Left ventricle myocardium inferior (tissue), 1 donor: Measurements from ENCODE around the gene VIT. TPM values are rescaled to one million over a fixed set of nuclear protein-coding genes. Genes with fewer than 3 reads are reported as not detected.

Experiments
- DNase-seq: peaks from one replicate; pipeline ENCODE4 v3.0.0-alpha.2; 2020
- H3K27ac ChIP-seq: fragments of 200-600 bp; replicated peaks from 2 replicates; pipeline ENCODE4 v1.8.0; 2021
- H3K27me3 ChIP-seq: fragments of 200-600 bp; 2 replicates; pipeline ENCODE4 v1.8.0; 2021; ENCODE audit warnings: low read depth
- H3K36me3 ChIP-seq: fragments of 200-600 bp; 2 replicates; pipeline ENCODE4 v1.8.0; 2021
- H3K4me1 ChIP-seq: fragments of 200-600 bp; 2 replicates; pipeline ENCODE4 v1.8.0; 2021
- H3K4me3 ChIP-seq: fragments of 200-600 bp; 2 replicates; pipeline ENCODE4 v1.8.0; 2021; ENCODE audit warnings: mild to moderate bottlenecking, moderate library complexity
- H3K9me3 ChIP-seq: fragments of 200-600 bp; replicated peaks from 2 replicates; pipeline ENCODE4 v1.8.0; 2021
- intact Hi-C: fragments of 100-400 bp; cut with micrococcal nuclease; formaldehyde crosslinking; loops from one replicate; pipeline ENCODE4 v1.11.0; 2022
- total RNA-seq: library from RNA; stranded (reverse); fragmentation: NEBNext Ultra II Directional; extraction: Animal tissue kit (Norgen Biotek cat#: 25700); gene quantifications from one replicate; pipeline ENCODE4 v1.2.1, GENCODE V29; 2021
- TF ChIP-seq, protein P1 (sequence below): fragments of 200-600 bp; IDR thresholded peaks from 2 replicates; pipeline ENCODE4 v1.8.0; 2021; ENCODE audit warnings: antibody characterized with exemption, mild to moderate bottlenecking, borderline replicate concordance
- donor health status: DM: no; HTN: yes; CAD: no; lungs with severe emphysema.

Gene VIT
- total RNA-seq, 1 donor from 2014 or later: 8.5 TPM

DNA sequence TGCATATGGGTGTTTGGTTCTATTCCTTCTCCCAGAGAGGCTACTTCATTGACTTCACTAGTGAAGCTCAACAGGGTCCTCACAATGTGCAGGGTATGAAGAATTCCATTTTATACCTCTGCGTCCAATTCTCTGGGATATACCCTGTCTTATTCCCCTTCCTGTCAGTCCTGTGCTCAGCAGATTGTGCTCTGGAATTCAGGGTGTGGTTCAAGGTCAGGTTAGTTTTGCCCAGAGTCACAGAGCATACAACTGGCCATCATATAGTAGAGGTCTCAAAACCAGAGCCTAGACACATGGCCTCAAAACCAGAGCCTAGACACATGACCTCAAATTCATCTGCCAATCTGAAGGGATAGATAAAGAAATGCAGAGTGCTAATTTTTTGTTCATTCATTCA is 38.8 kb upstream of the VIT start:
- Histone ChIP-seq H3K4me1 (peaks cover 6% of the 10 kb centered on the region), H3K27ac (no peak overlapping the region), H3K27me3 (no peaks in the 10 kb centered on the region), H3K4me3 (no peak overlapping the region), H3K9me3 (no peaks in the 10 kb centered on the region), H3K36me3 (no peaks in the 10 kb centered on the region)
- intact Hi-C loops: no loop called here
- TF ChIP-seq, protein P1, sequence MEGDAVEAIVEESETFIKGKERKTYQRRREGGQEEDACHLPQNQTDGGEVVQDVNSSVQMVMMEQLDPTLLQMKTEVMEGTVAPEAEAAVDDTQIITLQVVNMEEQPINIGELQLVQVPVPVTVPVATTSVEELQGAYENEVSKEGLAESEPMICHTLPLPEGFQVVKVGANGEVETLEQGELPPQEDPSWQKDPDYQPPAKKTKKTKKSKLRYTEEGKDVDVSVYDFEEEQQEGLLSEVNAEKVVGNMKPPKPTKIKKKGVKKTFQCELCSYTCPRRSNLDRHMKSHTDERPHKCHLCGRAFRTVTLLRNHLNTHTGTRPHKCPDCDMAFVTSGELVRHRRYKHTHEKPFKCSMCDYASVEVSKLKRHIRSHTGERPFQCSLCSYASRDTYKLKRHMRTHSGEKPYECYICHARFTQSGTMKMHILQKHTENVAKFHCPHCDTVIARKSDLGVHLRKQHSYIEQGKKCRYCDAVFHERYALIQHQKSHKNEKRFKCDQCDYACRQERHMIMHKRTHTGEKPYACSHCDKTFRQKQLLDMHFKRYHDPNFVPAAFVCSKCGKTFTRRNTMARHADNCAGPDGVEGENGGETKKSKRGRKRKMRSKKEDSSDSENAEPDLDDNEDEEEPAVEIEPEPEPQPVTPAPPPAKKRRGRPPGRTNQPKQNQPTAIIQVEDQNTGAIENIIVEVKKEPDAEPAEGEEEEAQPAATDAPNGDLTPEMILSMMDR: no peak
- no peak for DNase-seq

DNA sequence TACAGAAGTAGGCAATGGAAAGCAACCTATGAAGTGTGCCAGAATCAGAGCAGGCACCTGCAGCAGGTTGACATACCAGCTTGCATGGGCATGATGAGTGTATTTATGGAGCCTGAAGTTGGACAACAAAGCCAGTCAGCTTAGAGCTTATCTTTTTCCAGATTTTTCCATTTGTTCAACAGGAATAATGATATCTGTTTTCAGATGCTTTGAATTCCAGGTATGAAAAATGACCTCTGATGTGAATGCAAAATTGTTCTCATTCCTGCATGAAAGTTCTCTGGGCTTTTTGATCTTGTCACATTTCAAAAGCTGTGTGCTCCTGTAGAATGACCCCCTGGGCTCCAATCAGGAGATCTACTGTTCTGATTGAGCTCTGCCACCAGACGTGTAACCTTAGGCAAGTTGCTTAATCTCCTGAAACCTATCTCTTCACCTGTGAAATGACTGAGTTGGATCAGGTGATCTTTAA is 38.2 kb upstream of the VIT start:
- DNase-seq: no peak
- H3K4me1 ChIP-seq: peaks cover 6% of the 10 kb centered on the region
- H3K27ac ChIP-seq: no peak overlapping the region
- no peak overlapping the region for H3K4me3 ChIP-seq
- TF ChIP-seq, protein P1: no peak
- H3K36me3 ChIP-seq: no peaks in the 10 kb centered on the region
- H3K9me3 ChIP-seq: no peaks in the 10 kb centered on the region
- H3K27me3 ChIP-seq: no peaks in the 10 kb centered on the region
- intact Hi-C loops: no loop called here

DNA sequence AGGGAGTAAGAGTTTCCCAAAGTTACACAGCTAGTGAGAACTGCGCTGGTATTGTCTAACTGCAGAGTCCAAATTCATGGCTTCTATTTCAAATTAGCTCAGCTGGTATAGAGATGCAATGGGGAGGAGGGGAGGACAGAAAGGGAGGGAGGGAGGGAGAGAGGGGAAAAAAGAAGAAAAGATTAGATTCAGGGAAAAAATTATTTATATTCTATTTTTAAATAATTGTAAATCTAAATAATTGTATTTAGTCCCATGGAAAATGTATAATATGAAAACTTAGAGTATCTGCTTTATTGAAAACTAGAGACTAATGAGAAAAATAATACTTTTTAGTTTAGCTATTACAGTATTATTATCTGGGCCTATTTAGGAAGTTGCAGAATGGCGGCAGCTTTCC is 37.3 kb upstream of the VIT start:
- no peak overlapping the region for H3K27ac ChIP-seq
- intact Hi-C loops: no loop called here
- no peaks in the 10 kb centered on the region for H3K27me3 ChIP-seq
- H3K36me3 ChIP-seq: no peaks in the 10 kb centered on the region
- no peak for DNase-seq
- TF ChIP-seq, protein P1: no peak
- H3K9me3 ChIP-seq: no peaks in the 10 kb centered on the region
- no peak overlapping the region for H3K4me3 ChIP-seq
- peaks cover 10% of the 10 kb centered on the region for H3K4me1 ChIP-seq

DNA sequence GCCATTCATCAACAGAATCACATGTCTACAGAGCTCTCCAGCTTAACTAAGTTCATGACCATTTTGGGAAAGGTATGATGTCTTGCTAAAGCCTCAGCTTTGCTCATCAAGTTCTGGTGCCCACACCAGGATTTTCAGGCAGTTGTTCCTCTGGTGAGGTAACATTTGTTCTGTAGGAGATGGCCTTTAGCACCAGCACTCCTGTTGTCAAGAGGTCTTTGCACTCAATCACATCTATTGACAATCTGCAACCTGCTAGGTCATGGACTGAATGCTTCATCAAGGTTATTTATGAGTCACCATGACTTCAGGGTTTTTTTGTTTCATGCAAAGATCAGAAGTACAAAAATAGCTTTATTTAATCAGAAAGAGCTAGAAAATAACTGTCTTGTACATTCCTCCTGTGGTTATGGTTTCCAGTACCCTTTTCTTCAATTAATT is 36.6 kb upstream of the VIT start:
- no peak overlapping the region for H3K27ac ChIP-seq
- TF ChIP-seq, protein P1: no peak

DNA sequence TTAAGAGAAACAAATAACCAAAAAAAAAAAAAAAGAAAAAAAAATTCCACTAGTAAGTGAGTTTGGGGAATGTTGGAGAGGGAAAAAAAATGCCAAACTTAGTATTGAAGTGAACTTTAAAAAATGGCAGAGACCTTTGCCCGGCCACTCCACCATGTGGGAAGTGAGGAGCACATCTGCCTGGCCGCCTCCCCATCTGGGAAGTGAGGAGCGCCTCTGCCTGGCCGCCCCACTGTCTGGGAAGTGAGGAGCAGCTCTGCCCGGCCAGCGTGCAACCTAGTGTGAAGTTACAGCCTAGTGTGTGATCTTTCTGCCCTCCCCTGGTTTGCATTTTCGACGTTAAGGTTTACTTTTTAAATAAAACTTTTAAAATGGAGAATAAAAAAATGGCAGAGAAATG is 33.9 kb upstream of the VIT start:
- Histone ChIP-seq H3K36me3 (no peaks in the 10 kb centered on the region), H3K9me3 (no peaks in the 10 kb centered on the region), H3K27me3 (peaks cover 19% of the 10 kb centered on the region), H3K4me3 (no peak overlapping the region), H3K27ac (no peak overlapping the region), H3K4me1 (peaks cover 4% of the 10 kb centered on the region)
- DNase-seq: no peak
- TF ChIP-seq, protein P1: no peak
- intact Hi-C loops: loop anchor here (5.0 kb wide), 1 partner anchor 310 kb away; no protein-coding TSS in a partner anchor

More for the DNA sequence above, 36.6 kb upstream of the VIT start:
- intact Hi-C loops: loop anchor here (5.0 kb wide), 1 partner anchor 308 kb away; no protein-coding TSS in a partner anchor
- H3K9me3 ChIP-seq: no peaks in the 10 kb centered on the region
- no peak overlapping the region for H3K4me3 ChIP-seq
- no peak for DNase-seq
- peaks cover 10% of the 10 kb centered on the region for H3K4me1 ChIP-seq
- peaks cover 2% of the 10 kb centered on the region for H3K27me3 ChIP-seq
- H3K36me3 ChIP-seq: no peaks in the 10 kb centered on the region
